K562 (cell line): Measurements from ENCODE around the gene ADM5. TPM values are rescaled to one million over a fixed set of nuclear protein-coding genes. Genes with fewer than 3 reads are reported as not detected.
A peak's percentile ranks its signal among the peaks of the same experiment; 100 is the strongest.

Experiments
- ATAC-seq: fragments of 200-7000 bp; cut with Tn5 transposase; 3 replicates; pipeline ENCODE4 v1.9.1; 2020; ENCODE audit warnings: moderate library complexity
- BruUV-seq: library from RNA; stranded (reverse); fragments of 400-500 nt; replicated peaks from 2 replicates; lab custom pipeline; 2021; lab: Mats Ljungman, UMichigan
- CTCF ChIA-PET: fragments of 300-600 bp; formaldehyde crosslinking; extraction: SDS; loops from one replicate; lab custom pipeline; 2021; ENCODE audit warnings: low intra/inter-chr PET ratio; lab: Yijun Ruan, JAX
- POLR2A ChIA-PET: fragments of 300-600, 350-650 bp; sonication (Branson Sonifier 250); formaldehyde crosslinking; extraction: SDS; loops from one replicate; lab custom pipeline; 2021; ENCODE audit warnings: antibody characterized with exemption, inconsistent platforms; lab: Yijun Ruan, JAX
- DNase-seq, 4 experiments: peaks; one replicate each; pipeline versions ENCODE4 v3.0.0 to v3.0.0-alpha.2; 2011 to 2018; ENCODE audit warnings: low spot score in 3 of 4, mixed read lengths in 3 of 4; ENCODE audit errors: extremely low read depth in 1 of 4
- FAIRE-seq: peaks from 2 replicates; lab custom pipeline; 2011; peaks lifted over from hg19 to GRCh38; lab: Jason Lieb, UNC
- H2AFZ ChIP-seq: 2 replicates; pipeline ENCODE4 v1.6.0; 2011; ENCODE audit warnings: low read depth, low read length, control low read depth, inconsistent platforms
- H3K27ac ChIP-seq: fragments of 200-600 bp; 3 replicates; pipeline ENCODE4 v1.8.0; 2011; ENCODE audit warnings: low read depth, mild to moderate bottlenecking, control low read depth, inconsistent platforms, low read length, moderate library complexity, mixed read lengths; ENCODE audit errors: extremely low read depth
- H3K27me3 ChIP-seq, 2 experiments: fragments of 300-600 bp in 1 of 2; 2 replicates in 1 of 2; 3 replicates in 1 of 2; pipeline versions ENCODE4 v1.6.0 to v1.8.0; 2011; ENCODE audit warnings: inconsistent platforms in 2 of 2, low read length in 2 of 2, mild to moderate bottlenecking in 1 of 2, mixed read lengths in 1 of 2, moderate library complexity in 1 of 2; ENCODE audit not compliant: control insufficient read depth in 2 of 2, insufficient read depth in 2 of 2
- H3K36me3 ChIP-seq: fragments of 300-600 bp; 3 replicates; pipeline ENCODE4 v1.8.0; 2011; ENCODE audit warnings: mild to moderate bottlenecking, low read length, inconsistent platforms; ENCODE audit not compliant: control insufficient read depth, insufficient read depth
- H3K4me1 ChIP-seq, 2 experiments: fragments of 200-600 bp in 1 of 2; replicated peaks in 1 of 2; 2 replicates in 1 of 2; 3 replicates in 1 of 2; pipeline versions ENCODE4 v1.5.1 to v1.8.0; 2011; ENCODE audit warnings: inconsistent platforms in 2 of 2, low read length in 2 of 2, mild to moderate bottlenecking in 1 of 2, mixed read lengths in 1 of 2, moderate library complexity in 1 of 2; ENCODE audit not compliant: control insufficient read depth in 2 of 2, insufficient read depth in 2 of 2
- H3K4me2 ChIP-seq: 2 replicates; pipeline ENCODE4 v1.6.1; 2011; ENCODE audit warnings: low read length, control low read depth, inconsistent platforms, mixed read lengths; ENCODE audit not compliant: insufficient read depth
- H3K4me3 ChIP-seq: fragments of 200-600 bp; sonication (generic), shearing (Covaris generic); 2 replicates; pipeline ENCODE4 v1.5.1; 2016; ENCODE audit warnings: control low read depth, inconsistent platforms
- H3K79me2 ChIP-seq: fragments of 200-600 bp; 3 replicates; pipeline ENCODE4 v1.8.0; 2011; ENCODE audit warnings: low read length, inconsistent platforms; ENCODE audit not compliant: control insufficient read depth, insufficient read depth
- H3K9ac ChIP-seq, 2 experiments: 2 replicates each; pipeline versions ENCODE4 v1.6.0 to v1.6.1; 2011; ENCODE audit warnings: low read depth in 2 of 2, low read length in 2 of 2, control low read depth in 1 of 2, inconsistent platforms in 1 of 2, mild to moderate bottlenecking in 1 of 2, mixed read lengths in 1 of 2; ENCODE audit not compliant: insufficient read depth in 1 of 2
- H3K9me1 ChIP-seq: one replicate; pipeline ENCODE4 v1.6.0; 2011; ENCODE audit warnings: inconsistent platforms, mild to moderate bottlenecking, low read length, moderate library complexity; ENCODE audit not compliant: control insufficient read depth, insufficient read depth
- H3K9me3 ChIP-seq: replicated peaks from 2 replicates; pipeline ENCODE4 v1.5.1; 2011; ENCODE audit warnings: low read depth, low read length, inconsistent platforms; ENCODE audit not compliant: control insufficient read depth, insufficient read depth
- H4K20me1 ChIP-seq: replicated peaks from 2 replicates; pipeline ENCODE4 v1.6.1; 2011; ENCODE audit warnings: low read length, inconsistent platforms, mixed read lengths; ENCODE audit not compliant: control insufficient read depth, insufficient read depth
- ATF7 ChIP-seq: fragments of 450-650 bp; IDR thresholded peaks from 2 replicates; pipeline ENCODE4 v1.7.1; 2014; ENCODE audit warnings: mild to moderate bottlenecking, moderate library complexity
- BRF1 ChIP-seq: IDR thresholded peaks from 3 replicates; pipeline ENCODE4 v1.6.1; 2011; ENCODE audit warnings: borderline replicate concordance, mild to moderate bottlenecking; ENCODE audit not compliant: insufficient read length; ENCODE audit errors: extremely low read depth
- ETV6 ChIP-seq, 3 experiments: fragments of 150-350 bp in 1 of 3; sonication (generic) in 1 of 3; formaldehyde crosslinking in 1 of 3; IDR thresholded peaks; 2 replicates each; pipeline versions ENCODE4 v1.6.1 to v1.8.0; 2014 to 2022; ENCODE audit warnings: borderline replicate concordance in 2 of 3, low read depth in 2 of 3, antibody characterized with exemption in 1 of 3, low read length in 1 of 3, mild to moderate bottlenecking in 1 of 3, missing genetic modification reagents in 1 of 3
- IFI16 ChIP-seq: fragments of 250-450 bp; sonication (Bioruptor Pico); IDR thresholded peaks from 2 replicates; pipeline ENCODE4 v2.1.2; 2022; ENCODE audit warnings: mild to moderate bottlenecking, inconsistent platforms
- NEUROD1 ChIP-seq: fragments of 150-350 bp; IDR thresholded peaks from 2 replicates; pipeline ENCODE4 v1.6.1; 2014; ENCODE audit warnings: borderline replicate concordance, low read length, low read depth; ENCODE audit not compliant: partially characterized antibody
- POLR2G ChIP-seq: fragments of 200-400 bp; formaldehyde crosslinking; IDR thresholded peaks from 2 replicates; pipeline ENCODE4 v1.6.1; 2017; ENCODE audit warnings: low read depth, mild to moderate bottlenecking, antibody characterized with exemption, low read length, moderate library complexity
- RB1 ChIP-seq: fragments of 450-650 bp; IDR thresholded peaks from 2 replicates; pipeline ENCODE4 v1.6.1; 2017; ENCODE audit warnings: low read depth, mild to moderate bottlenecking
- RBFOX2 ChIP-seq: fragments of 200-400 bp; formaldehyde crosslinking; IDR thresholded peaks from 2 replicates; pipeline ENCODE4 v1.6.1; 2017; ENCODE audit warnings: low read depth, mild to moderate bottlenecking, low read length, moderate library complexity
- ZBTB7A ChIP-seq: IDR thresholded peaks from 2 replicates; pipeline ENCODE4 v1.6.1; 2011; ENCODE audit warnings: low read depth, mild to moderate bottlenecking, low read length, moderate library complexity, borderline replicate concordance; ENCODE audit not compliant: control insufficient read depth
- ZSCAN29 ChIP-seq: fragments of 450-650 bp; IDR thresholded peaks from 2 replicates; pipeline ENCODE4 v1.6.1; 2017
- WGBS: fragments of 100-300 bp; shearing (Covaris generic); methylation state at CpG from one replicate; pipeline ENCODE4 v1.1.6; 2016; ENCODE audit warnings: low coverage, mixed read lengths; ENCODE audit not compliant: insufficient coverage; ENCODE audit errors: missing lambda C conversion rate; 5-methylcytosine and 5-hydroxymethylcytosine counted together
- in situ Hi-C: fragments of 300-500 bp; cut with MboI; formaldehyde crosslinking; loops from 4 replicates; pipeline ENCODE4 v1.15.0; 2018; ENCODE audit warnings: inconsistent platforms, mixed read lengths
- intact Hi-C: fragments of 100-400 bp; cut with micrococcal nuclease; formaldehyde crosslinking; loops from 2 replicates; pipeline ENCODE4 v1.14.2; 2022
- polyA plus RNA-seq, 8 experiments: library from polyadenylated mRNA; depleted of rRNA in 4 of 8; stranded (reverse) in 5 of 8; unstranded in 3 of 8; fragments of >200 nt; fragmentation: Nextera tagmentation in 2 of 8; fragmentation: Illumina TruSeq in 1 of 8; extraction: Ambion mirVana in 2 of 8; extraction: Trizol in 1 of 8; gene quantifications; 2 replicates each; pipeline versions ENCODE4 v1.2.1 to v1.2.3, GENCODE V29; 2011 to 2014; ENCODE audit warnings: inconsistent platforms in 1 of 8, missing spikeins in 1 of 8
- total RNA-seq, 7 experiments: library from RNA; depleted of rRNA in 6 of 7; stranded (reverse); fragments of >200 nt in 6 of 7; fragmentation: Illumina TruSeq in 2 of 7; extraction: Trizol in 2 of 7; gene quantifications; 2 replicates each; pipeline versions ENCODE4 v1.2.1 to v1.2.3, GENCODE V29; 2011 to 2021; ENCODE audit warnings: low replicate concordance in 1 of 7
- TF ChIP-seq, protein P1 (sequence below): fragments of 250-450 bp; sonication (Bioruptor Pico); IDR thresholded peaks from 2 replicates; pipeline ENCODE4 v1.5.0; 2021; ENCODE audit warnings: mild to moderate bottlenecking, borderline replicate concordance

ADM5 gene
- total and polyA plus RNA-seq, 9 of the 15 experiments (the other 6 are each of a cell fraction or from before 2014, with no cell fraction given) = 0.13 to 8.4 (median 2.0) TPM; not detected in 1

DNA sequence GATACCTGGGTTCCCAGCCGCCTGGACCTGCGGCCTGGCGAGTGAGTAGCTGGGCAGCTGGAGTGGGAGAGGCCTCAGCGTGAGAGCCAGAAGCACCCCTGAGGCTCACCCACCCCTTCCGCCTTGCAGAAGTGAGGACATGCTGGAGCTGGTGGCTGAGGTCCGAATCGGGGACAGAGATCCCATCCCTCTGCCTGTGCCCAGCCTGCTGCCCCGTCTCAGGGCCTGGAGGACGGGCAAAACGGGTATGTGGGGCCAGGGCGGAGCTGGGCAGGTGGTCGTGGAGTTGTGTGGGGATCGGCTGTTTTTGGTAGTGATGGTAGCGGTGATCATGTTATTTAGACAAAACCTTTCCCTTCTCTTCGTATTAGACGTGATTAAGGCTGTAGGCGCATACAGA lies 42.8 kb upstream of the ADM5 start:
- peaks cover 39% of the 10 kb centered on the region for H3K79me2 ChIP-seq

DNA sequence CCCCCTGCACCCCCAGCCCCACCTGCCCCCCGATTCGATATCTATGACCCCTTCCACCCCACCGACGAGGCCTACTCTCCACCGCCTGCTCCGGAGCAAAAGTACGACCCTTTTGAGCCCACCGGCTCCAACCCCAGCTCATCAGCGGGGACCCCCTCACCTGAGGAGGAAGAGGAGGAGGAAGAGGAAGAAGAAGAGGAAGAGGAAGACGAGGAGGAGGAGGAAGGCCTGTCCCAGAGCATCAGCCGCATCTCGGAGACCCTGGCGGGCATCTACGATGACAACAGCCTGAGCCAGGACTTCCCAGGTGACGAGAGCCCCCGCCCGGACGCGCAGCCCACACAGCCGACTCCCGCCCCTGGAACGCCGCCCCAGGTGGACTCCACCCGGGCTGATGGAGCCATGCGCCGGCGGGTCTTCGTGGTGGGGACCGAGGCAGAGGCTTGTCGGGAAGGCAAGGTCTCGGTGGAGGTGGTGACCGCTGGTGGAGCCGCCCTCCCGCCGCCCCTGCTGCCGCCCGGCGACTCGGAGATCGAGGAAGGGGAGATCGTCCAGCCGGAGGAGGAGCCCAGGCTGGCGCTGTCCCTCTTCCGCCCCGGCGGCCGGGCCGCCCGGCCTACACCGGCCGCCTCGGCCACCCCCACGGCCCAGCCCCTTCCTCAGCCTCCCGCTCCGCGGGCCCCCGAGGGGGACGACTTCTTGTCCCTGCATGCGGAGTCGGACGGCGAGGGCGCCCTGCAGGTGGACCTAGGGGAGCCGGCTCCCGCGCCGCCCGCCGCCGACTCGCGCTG lies 38.2 kb upstream of the ADM5 start:
- Histone ChIP-seq H3K9ac (no peak overlapping the region), H3K27ac (no peak overlapping the region), H3K4me1 (peaks cover 0 to 9% of the 10 kb centered on the region in 2 experiments; a peak in 2 of 5 replicates), H3K9me1 (no peaks in the 10 kb centered on the region), H3K27me3 (no peaks in the 10 kb centered on the region), H4K20me1 (0 out of 2 replicates have a peak, but pooled peaks cover 4% of the 10 kb centered on the region), H3K4me3 (no peak overlapping the region), H3K4me2 (no peak overlapping the region), H3K9me3 (no peaks in the 10 kb centered on the region; the same call in 1 of the 2 replicates), H3K79me2 (peaks cover 4% of the 10 kb centered on the region; the same call in 1 of the 3 replicates), H2AFZ (no peak overlapping the region), H3K36me3 (peaks cover 79% of the 10 kb centered on the region; the same call in 2 of the 3 replicates)
- 96% methylated on average over 8 of the region's 72 CpGs for WGBS
- ATAC-seq (no peak), DNase-seq (no peak), FAIRE-seq (no peak)
- in situ Hi-C loops = no loop called here
- ChIA-PET POLR2A (no interaction called here), CTCF (no interaction called here)
- no TSS peak for BruUV-seq
- intact Hi-C loops = no loop called here
- TF ChIP-seq BRF1 (no peak), ETV6 (IDR thresholded peaks at IDR 0.05; ENCODE audit: borderline replicate concordance in 1 of 2, low read depth in 2 of 2, low read length in 1 of 2) (no peak), ETV6 (CRISPR knock-in tag; IDR thresholded peaks at IDR 0.05; ENCODE audit: borderline replicate concordance) (no peak), ZSCAN29 (no peak), RBFOX2 (peak; percentile 36; the same call in 1 of the 2 replicates), ATF7 (no peak), IFI16 (CRISPR knock-in tag) (no peak), ZBTB7A (no peak)
- TF ChIP-seq, protein P1, sequence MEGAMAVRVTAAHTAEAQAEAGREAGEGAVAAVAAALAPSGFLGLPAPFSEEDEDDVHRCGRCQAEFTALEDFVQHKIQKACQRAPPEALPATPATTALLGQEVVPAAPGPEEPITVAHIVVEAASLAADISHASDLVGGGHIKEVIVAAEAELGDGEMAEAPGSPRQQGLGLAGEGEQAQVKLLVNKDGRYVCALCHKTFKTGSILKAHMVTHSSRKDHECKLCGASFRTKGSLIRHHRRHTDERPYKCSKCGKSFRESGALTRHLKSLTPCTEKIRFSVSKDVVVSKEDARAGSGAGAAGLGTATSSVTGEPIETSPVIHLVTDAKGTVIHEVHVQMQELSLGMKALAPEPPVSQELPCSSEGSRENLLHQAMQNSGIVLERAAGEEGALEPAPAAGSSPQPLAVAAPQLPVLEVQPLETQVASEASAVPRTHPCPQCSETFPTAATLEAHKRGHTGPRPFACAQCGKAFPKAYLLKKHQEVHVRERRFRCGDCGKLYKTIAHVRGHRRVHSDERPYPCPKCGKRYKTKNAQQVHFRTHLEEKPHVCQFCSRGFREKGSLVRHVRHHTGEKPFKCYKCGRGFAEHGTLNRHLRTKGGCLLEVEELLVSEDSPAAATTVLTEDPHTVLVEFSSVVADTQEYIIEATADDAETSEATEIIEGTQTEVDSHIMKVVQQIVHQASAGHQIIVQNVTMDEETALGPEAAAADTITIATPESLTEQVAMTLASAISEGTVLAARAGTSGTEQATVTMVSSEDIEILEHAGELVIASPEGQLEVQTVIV (CRISPR knock-in tag) = no peak

More for the DNA sequence above, 42.8 kb upstream of the ADM5 start:
- FAIRE-seq (no peak), DNase-seq (no peak), ATAC-seq (no peak)
- 96% methylated on average over 16 of the region's 17 CpGs for WGBS
- Histone ChIP-seq H2AFZ (no peak overlapping the region), H4K20me1 (no peaks in the 10 kb centered on the region), H3K36me3 (peaks cover 70% of the 10 kb centered on the region; the same call in 2 of the 3 replicates), H3K9me3 (no peaks in the 10 kb centered on the region; the same call in 1 of the 2 replicates), H3K9me1 (no peaks in the 10 kb centered on the region), H3K4me1 (peaks cover 17 to 22% of the 10 kb centered on the region in 2 experiments; a peak in 4 of 5 replicates), H3K4me2 (no peak overlapping the region), H3K4me3 (no peak overlapping the region), H3K27ac (no peak overlapping the region), H3K9ac (peak overlapping the region in 1 of 2 experiments; percentile 40; a peak in 1 of 4 replicates), H3K27me3 (no peaks in the 10 kb centered on the region)
- ChIA-PET CTCF (interaction anchor here (0.5 kb wide), 1 partner anchor 57 kb away, joined by 3 read pairs; no protein-coding TSS in a partner anchor), POLR2A (interaction anchor here (0.6 to 1.1 kb wide), 2 partner anchors 9 to 12 kb away, joined by 3 to 4 read pairs; no protein-coding TSS in a partner anchor)
- no TSS peak for BruUV-seq
- intact Hi-C loops (no loop called here), in situ Hi-C loops (no loop called here)
- TF ChIP-seq RB1 = no peak
- no peak for TF ChIP-seq NEUROD1
- TF ChIP-seq POLR2G = 0 out of 2 replicates have a peak, but pooled peaks have one; percentile 39
